ENCODE data around the gene TNFRSF19.
"Not testable (repeated sequence)": the region's sequence is repeated elsewhere in the genome, so short reads cannot be mapped to it uniquely, and the experiment has no call there.

Gene TNFRSF19

DNA sequence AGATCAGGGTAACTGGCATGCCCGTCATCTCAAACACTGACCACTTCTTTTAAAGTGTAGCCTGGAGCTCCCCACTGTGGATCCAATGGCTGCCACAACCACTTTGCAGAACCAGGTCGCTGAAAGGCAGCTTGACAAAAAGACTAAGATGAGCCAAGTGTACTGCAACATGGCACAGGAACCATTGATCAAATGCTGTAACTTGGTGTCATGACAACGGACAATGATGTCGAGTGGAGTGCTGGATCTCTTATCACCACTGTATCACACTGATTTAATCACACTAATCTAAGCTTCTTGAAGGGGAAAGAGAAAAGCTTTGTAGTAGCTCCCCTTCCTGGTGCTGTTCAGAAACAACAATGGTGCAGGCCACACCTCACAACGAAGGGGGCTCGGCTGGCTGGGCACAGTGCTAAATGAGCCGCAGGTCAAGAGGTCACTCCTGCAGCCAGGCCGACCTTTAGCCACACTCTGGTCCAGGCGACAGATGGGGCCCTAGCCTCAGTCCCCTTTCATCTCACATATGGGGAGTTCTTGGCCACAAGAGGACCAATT lies 2.2 kb upstream of the TNFRSF19 start:
- DNase-seq (ENCODE audit: low read depth) = no peak

DNA sequence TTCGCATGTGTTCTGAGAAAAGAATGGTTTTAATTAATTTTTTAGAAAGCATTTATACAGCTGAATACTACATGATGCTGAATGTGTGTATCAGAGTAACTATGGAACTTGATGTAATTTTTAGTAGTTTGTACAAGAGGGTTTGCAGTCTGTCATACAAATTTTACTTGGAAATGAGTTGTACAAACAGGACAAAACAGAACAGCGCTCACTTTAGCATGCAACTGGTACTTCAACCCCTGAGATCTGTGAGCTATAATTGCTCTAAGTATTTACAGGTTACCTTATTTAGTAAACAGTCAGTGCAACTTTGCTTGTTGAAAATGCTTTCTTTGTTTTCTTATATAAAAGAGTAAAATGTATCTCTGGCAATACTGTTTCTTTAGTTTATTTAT lies 706 bp downstream of the TNFRSF19 start:
- no peak for DNase-seq (ENCODE audit: low read depth)

- DNase-seq (ENCODE audit: low read depth) = no peak
These were observed 1.2 kb downstream of the TNFRSF19 start for GRCh38 chr13:23571431-23571830.

DNA sequence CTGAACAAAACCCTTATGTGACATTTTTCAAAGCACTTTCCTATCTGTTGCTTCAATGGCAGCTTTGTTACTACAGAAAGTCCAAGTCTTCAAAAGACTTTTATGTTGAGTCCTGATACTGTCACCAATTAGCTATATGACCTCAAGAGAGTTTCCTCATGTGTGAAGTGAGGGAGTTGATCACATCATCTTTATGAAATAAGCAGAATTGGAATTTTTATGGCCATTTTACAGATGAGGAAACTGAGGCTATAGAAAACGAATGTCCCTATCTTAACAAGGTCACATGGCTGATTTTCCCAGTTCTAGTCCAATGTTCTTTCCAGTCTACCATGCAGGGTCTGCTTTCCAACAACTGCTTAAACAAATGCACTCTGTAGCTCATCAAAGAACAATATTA lies 2.6 kb downstream of the TNFRSF19 start:
- DNase-seq (ENCODE audit: low read depth) = no peak

DNA sequence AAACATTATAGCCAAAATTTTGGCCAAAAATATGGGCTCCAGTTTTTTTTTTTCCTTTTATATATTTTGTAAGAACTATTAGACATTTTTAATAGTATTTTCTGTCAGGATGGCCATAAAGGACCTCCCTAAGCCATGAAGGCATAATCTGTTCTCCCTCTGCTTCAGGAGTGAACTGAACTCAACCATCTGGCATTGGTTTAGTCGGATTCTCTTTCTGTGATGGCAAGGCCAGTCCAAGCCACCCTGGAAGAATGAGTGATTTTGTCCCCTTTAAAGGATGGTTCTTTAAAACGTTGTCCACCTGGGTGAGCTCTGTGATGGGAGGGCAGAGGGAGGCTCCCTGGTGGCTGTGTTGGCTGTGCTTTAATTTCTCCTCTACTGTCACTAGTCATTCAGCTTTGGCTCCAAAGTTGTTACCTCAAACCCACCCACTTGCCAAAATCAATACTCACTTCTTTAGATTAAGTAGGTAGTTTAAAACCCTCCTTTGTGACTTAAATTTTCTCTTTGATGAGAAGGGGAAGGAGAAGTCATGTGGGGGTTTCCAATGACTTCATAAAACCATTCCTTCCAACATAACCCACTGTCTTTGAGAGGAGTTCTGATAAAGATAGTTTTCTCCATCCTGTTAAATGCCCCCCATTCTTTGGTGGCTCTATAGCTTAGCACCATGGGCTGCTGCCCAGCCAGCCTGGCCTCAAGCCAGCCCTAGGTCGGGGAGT lies 4.4 kb downstream of the TNFRSF19 start:
- DNase-seq (ENCODE audit: low read depth) = no peak

- no peak for DNase-seq (ENCODE audit: low read depth)
These were observed 5.4 kb downstream of the TNFRSF19 start for GRCh38 chr13:23575632-23576031.

- peak; percentile 36 for DNase-seq (ENCODE audit: low read depth)
These were observed 8.3 kb downstream of the TNFRSF19 start for GRCh38 chr13:23578411-23579071.

GRCh38 chr13:23579072-23579895 lies 9.1 kb downstream of the TNFRSF19 start:
- peak; percentile 69 for DNase-seq (ENCODE audit: low read depth)

GRCh38 chr13:23579896-23580683 lies 9.9 kb downstream of the TNFRSF19 start:
- DNase-seq (ENCODE audit: low read depth) = no peak

GRCh38 chr13:23580684-23581060 lies 10.5 kb downstream of the TNFRSF19 start:
- no peak for DNase-seq (ENCODE audit: low read depth)

- no peak for DNase-seq (ENCODE audit: low read depth)
These were observed 13.3 kb downstream of the TNFRSF19 start for GRCh38 chr13:23583491-23583890.

GRCh38 chr13:23584275-23584674 lies 14.1 kb downstream of the TNFRSF19 start:
- DNase-seq (ENCODE audit: low read depth) = no peak

- no peak for DNase-seq (ENCODE audit: low read depth)
These were observed 16.1 kb downstream of the TNFRSF19 start for GRCh38 chr13:23586336-23586735.

DNA sequence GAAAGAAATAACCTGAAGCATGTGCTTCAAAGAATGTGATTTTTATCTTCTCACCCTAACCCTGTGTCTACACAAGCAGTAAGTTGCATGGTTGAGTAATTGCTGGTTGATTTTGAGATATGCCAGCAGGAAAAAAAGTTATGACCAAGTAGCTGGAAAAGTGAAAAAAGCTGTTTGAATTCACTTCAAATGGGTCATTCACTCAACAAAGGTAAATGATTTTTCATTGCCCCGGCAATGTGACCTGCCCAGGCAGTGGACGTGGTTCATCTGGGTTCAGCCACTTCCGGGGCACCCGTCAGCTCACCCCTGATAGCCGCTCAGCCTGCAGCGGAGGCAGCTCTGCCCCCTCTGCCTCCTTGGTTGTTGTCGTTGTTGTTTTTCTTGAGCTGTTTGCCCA lies 18.5 kb downstream of the TNFRSF19 start:
- DNase-seq (ENCODE audit: low read depth) = no peak

- DNase-seq (ENCODE audit: low read depth) = no peak
These were observed 22.4 kb downstream of the TNFRSF19 start for GRCh38 chr13:23592596-23592995.

DNA sequence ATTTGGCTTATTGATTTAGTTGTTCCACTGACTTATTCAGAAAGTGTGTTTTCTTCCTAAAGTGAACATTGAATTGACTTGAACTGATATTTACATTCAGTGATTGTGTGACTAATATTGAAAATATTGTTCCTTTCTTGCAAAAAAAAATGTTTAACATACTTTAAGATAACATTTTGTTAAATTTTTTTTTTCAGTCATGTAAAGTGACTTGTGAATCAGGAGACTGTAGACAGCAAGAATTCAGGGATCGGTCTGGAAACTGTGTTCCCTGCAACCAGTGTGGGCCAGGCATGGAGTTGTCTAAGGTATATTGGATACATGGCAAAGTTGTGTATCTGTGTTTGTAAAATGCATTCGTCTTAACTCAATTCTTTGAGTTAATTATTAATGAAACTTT lies 22.9 kb downstream of the TNFRSF19 start:
- no peak for DNase-seq (ENCODE audit: low read depth)

- DNase-seq (ENCODE audit: low read depth) = not testable (repeated sequence)
These were observed 24.1 kb downstream of the TNFRSF19 start for GRCh38 chr13:23594290-23594689.

DNA sequence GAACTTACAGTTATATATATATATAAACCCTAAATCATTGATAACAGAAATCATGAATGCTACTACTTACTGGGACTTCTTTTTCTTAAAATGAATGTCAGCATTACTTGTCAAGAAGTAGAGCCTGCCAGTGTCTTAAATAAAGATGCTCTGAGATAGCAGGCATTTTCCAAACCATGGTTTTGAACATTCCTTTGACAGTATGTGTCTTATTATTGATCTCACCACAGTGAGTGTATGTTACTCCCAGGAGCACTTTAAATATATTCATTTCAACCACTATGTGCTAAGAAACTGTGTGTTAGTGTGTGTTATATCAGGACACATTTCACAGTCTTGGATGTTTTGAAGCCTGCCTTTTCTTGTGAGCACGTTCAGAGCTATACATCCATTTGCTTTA lies 28.2 kb downstream of the TNFRSF19 start:
- DNase-seq (ENCODE audit: low read depth) = peak; percentile 71

GRCh38 chr13:23599083-23599925 lies 29.1 kb downstream of the TNFRSF19 start:
- DNase-seq (ENCODE audit: low read depth) = no peak

DNA sequence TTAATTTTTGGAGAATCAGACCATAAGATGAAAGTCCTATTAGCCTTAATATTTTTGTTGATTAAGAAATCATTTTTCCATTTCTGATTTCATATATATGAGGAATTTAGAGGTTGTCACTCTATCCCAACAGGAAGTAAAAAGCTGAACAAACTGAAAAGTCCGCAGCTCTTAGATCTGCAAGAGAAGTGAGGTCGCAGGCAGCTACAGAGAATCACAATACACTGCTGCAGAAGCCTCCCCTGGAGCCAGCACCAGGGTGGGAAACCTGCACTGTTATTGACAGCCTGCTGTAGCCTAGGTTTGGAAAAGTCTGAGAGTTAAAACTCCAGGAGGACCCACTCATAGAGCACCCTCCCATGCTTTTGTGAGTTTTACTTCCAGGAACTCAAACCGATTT lies 29.9 kb downstream of the TNFRSF19 start:
- DNase-seq (ENCODE audit: low read depth) = no peak

GRCh38 chr13:23600534-23600933 lies 30.3 kb downstream of the TNFRSF19 start:
- DNase-seq (ENCODE audit: low read depth) = no peak
